Gastroesophageal sphincter (tissue), 3 donors: ENCODE results near the gene GSTO2.

Source experiments
- EP300 ChIP-seq: sonication (generic); formaldehyde crosslinking; IDR thresholded peaks from one replicate; pipeline ENCODE4 v1.6.1; 2017; ENCODE audit warnings: antibody characterized with exemption, mild to moderate bottlenecking
- POLR2A ChIP-seq, 2 donors: fragments of 450-650 bp; IDR thresholded peaks; one replicate each; pipeline ENCODE4 v1.6.1; 2017; ENCODE audit warnings: antibody characterized with exemption in 2 of 2, mild to moderate bottlenecking in 2 of 2, moderate library complexity in 1 of 2
- POLR2AphosphoS5 ChIP-seq: sonication (generic); formaldehyde crosslinking; IDR thresholded peaks from one replicate; pipeline ENCODE4 v1.6.1; 2017; ENCODE audit warnings: antibody characterized with exemption
- TF ChIP-seq, protein P1 (sequence below), 4 experiments: fragments of 200-600 bp in 2 of 4; fragments of 450-650 bp in 2 of 4; sonication (generic) in 1 of 4; IDR thresholded peaks; one replicate each; pipeline ENCODE4 v1.5.1; 2017 to 2019; ENCODE audit warnings: antibody characterized with exemption in 4 of 4, mild to moderate bottlenecking in 2 of 4, moderate library complexity in 2 of 4

DNA sequence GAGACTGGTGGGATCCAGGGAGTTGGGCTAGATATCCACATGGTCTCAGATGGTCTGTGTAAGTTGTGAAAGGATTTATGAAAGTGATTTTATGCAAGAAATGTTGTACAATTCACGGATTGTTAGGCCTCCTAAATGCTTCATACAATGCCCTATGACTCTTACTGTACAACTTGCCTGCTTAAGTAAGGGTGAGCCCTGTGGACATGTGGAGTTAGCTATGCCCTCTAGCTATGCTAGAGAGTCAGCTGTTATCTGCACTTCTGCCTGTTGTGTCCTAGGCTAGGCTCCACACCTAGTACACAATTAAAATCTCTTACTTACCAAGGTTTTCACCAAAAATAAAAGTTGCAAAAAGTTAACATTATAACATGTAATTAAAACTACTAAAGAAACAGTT is 35.2 kb upstream of the GSTO2 start:
- TF ChIP-seq, protein P1, sequence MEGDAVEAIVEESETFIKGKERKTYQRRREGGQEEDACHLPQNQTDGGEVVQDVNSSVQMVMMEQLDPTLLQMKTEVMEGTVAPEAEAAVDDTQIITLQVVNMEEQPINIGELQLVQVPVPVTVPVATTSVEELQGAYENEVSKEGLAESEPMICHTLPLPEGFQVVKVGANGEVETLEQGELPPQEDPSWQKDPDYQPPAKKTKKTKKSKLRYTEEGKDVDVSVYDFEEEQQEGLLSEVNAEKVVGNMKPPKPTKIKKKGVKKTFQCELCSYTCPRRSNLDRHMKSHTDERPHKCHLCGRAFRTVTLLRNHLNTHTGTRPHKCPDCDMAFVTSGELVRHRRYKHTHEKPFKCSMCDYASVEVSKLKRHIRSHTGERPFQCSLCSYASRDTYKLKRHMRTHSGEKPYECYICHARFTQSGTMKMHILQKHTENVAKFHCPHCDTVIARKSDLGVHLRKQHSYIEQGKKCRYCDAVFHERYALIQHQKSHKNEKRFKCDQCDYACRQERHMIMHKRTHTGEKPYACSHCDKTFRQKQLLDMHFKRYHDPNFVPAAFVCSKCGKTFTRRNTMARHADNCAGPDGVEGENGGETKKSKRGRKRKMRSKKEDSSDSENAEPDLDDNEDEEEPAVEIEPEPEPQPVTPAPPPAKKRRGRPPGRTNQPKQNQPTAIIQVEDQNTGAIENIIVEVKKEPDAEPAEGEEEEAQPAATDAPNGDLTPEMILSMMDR (IDR thresholded peaks at IDR 0.05), result no peak
- TF ChIP-seq POLR2A (IDR thresholded peaks at IDR 0.05), result no peak
- no peak for TF ChIP-seq POLR2AphosphoS5
- no peak for TF ChIP-seq EP300
